Ovary (tissue), 3 donors: Measurements from ENCODE around the gene ABCC12.

Experiments
- CTCF ChIP-seq, 3 donors: fragments of 450-650 bp in 2 of 3; fragments of 200-600 bp in 1 of 3; IDR thresholded peaks; one replicate each; pipeline versions ENCODE4 v1.5.1 to v1.8.0; 2016 to 2022; ENCODE audit warnings: antibody characterized with exemption in 3 of 3, mild to moderate bottlenecking in 1 of 3
- EP300 ChIP-seq: sonication (generic); formaldehyde crosslinking; IDR thresholded peaks from one replicate; pipeline ENCODE4 v1.6.1; 2017; ENCODE audit warnings: antibody characterized with exemption
- POLR2A ChIP-seq: fragments of 450-650 bp; IDR thresholded peaks from one replicate; pipeline ENCODE4 v1.6.1; 2017; ENCODE audit warnings: antibody characterized with exemption, mild to moderate bottlenecking, moderate library complexity
- donor health status: DM: no; HTN: no; CAD: no.

- TF ChIP-seq CTCF (IDR thresholded peaks at IDR 0.05) (no peak), POLR2A (no peak), EP300 (no peak)
Measured at GRCh38 chr16:48133455-48134211, 22.2 kb downstream of the ABCC12 start.
